ENCODE data around the gene SHROOM3. TPM values are rescaled to one million over a fixed set of nuclear protein-coding genes. Genes with fewer than 3 reads are reported as not detected.

SHROOM3 gene
- not detected in 2 replicates for total RNA-seq (2016; rRNA removed; fragmentation: Illumina TruSeq; extraction: Trizol)
- total RNA-seq (2016; cell fraction: cytosol; rRNA removed; fragmentation: Illumina TruSeq; extraction: Trizol; ENCODE audit: low read depth): not detected in 2 replicates
- total RNA-seq (2016; cell fraction: insoluble cytoplasmic fraction; rRNA removed; fragmentation: Illumina TruSeq; extraction: Trizol): not detected in 2 replicates
- total RNA-seq (2016; cell fraction: membrane; rRNA removed; fragmentation: Illumina TruSeq; extraction: Trizol): not detected in 2 replicates
- not detected in 2 replicates for total RNA-seq (2016; cell fraction: nucleus; rRNA removed; fragmentation: Illumina TruSeq; extraction: Trizol)
- 0.01 TPM in 1 of 2 replicates, not detected in the other for polyA plus RNA-seq (2011; rRNA removed)
- not detected in 2 replicates for polyA plus RNA-seq (2011; cell fraction: cytosol; rRNA removed)
- polyA plus RNA-seq (2011; cell fraction: nucleus; rRNA removed): not detected in 2 replicates
- polyA plus RNA-seq (2012): not detected in 2 replicates
- polyA plus RNA-seq (2016; cell fraction: cytosol; fragmentation: Illumina TruSeq; extraction: Trizol; ENCODE audit: low read depth): not detected in 2 replicates
- not detected in 2 replicates for polyA plus RNA-seq (2016; cell fraction: insoluble cytoplasmic fraction; fragmentation: Illumina TruSeq; extraction: Trizol; ENCODE audit: low read depth)
- polyA plus RNA-seq (2016; cell fraction: membrane; fragmentation: Illumina TruSeq; extraction: Trizol; ENCODE audit: low read depth): not detected in 2 replicates
- not detected in 2 replicates for polyA plus RNA-seq (2016; cell fraction: nucleus; fragmentation: Illumina TruSeq; extraction: Trizol; ENCODE audit: insufficient read depth, low read depth)
- 0.04 and 69.9 TPM in 2 replicates for polyA minus RNA-seq (2011; rRNA and poly(A)+ RNA removed; ENCODE audit: low replicate concordance)
- 0.26 TPM in 1 of 2 replicates, not detected in the other for polyA minus RNA-seq (2011; cell fraction: cytosol; rRNA and poly(A)+ RNA removed)
- under 0.01 and 0.50 TPM in 2 replicates for polyA minus RNA-seq (2011; cell fraction: nucleus; rRNA and poly(A)+ RNA removed)
- percentile 8 among the genes with signal in this experiment for Bru-seq, nascent RNA
- BruChase-seq, experiment 1, labeled RNA remaining after a 6-hour chase: percentile 11 among the genes with signal in this experiment
- BruChase-seq, experiment 2, labeled RNA remaining after a 2-hour chase: percentile 9 among the genes with signal in this experiment
- long read RNA-seq, experiment 1: 0 reads
- long read RNA-seq, experiment 2: 0 reads

DNA sequence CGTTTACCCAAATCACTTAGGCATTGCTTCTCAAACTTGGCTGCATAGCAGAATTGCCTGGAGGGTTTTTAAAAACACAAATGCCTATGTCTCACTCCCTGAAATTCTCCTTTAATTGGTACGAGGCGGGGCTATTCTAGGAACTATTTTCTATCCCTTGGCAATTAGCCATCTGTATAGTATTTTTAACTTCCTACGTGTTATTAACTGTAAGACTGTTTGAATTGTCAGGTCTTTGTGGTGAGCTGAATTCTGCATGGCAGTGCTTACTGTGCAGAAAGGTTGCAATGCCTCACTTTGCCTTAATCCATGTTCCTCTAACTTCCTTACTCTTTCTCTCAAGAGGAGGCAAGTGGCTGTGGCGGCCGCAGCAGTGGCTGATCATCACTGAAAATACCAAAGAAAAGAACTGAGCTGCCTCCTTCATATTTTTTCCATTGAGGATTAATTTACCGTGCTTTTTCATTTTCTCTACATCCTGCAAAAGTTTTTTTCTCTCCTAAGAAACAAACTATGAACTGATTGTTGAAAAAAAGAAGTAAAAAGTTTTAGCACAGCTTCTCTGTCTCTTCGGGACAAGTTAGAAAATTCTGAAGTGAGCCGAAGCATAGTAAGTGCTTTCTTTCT, at the start of gene SHROOM3:
TSS of gene SHROOM3 (plus strand) at position 329 of the 627 bp plus-strand sequence. CDS start 824 bp downstream, outside the sequence.
- ChIA-PET POLR2A (no interaction called here), CTCF (ENCODE audit: low intra/inter-chr PET ratio, low total read pairs) (no interaction called here)
- BruUV-seq (replicated peaks): no TSS peak
- intact Hi-C loops (cut with micrococcal nuclease; ENCODE audit: unreplicated experiment) (loop anchor here (5.0 kb wide), 1 partner anchor 607 kb away; no protein-coding TSS in a partner anchor), in situ Hi-C loops (cut with HindIII; ENCODE audit: extremely low pct_ligation_motif_present, low pct_unique_long_range_greater_than_20kb) (loop anchor here (5.0 kb wide), 2 partner anchors 72 to 322 kb away; no protein-coding TSS in a partner anchor)
- no peaks in the 10 kb centered on the region for H4K20me1 ChIP-seq (ENCODE audit: insufficient read depth, low read length)
- H3K9me3 ChIP-seq (ENCODE audit: low read length): no peaks in the 10 kb centered on the region
- no peaks in the 10 kb centered on the region for H3K79me2 ChIP-seq (ENCODE audit: insufficient read depth, low read length)
- FAIRE-seq (no peak), DNase-seq (ENCODE audit: low spot score) (no peak), ATAC-seq (no peak)
- H3K27me3 ChIP-seq (ENCODE audit: control insufficient read depth in 1 of 2, insufficient read depth in 2 of 2, low read length in 2 of 2): no peaks in the 10 kb centered on the region
- no peak within 1 kb of the TSS for H2AFZ ChIP-seq (ENCODE audit: low read length)
- TF ChIP-seq ZSCAN30 (CRISPR knock-in tag; IDR thresholded peaks at IDR 0.05): no peak
- no peaks in the 10 kb centered on the region for H3K36me3 ChIP-seq (replicated peaks in 1 of 2; ENCODE audit: control insufficient read depth in 1 of 2, insufficient read depth in 2 of 2, low read length in 2 of 2)
- 22% methylated on average over 9 of the region's 9 CpGs for WGBS (ENCODE audit: low lambda C conversion rate)
- no peak within 1 kb of the TSS for H3K9ac ChIP-seq (ENCODE audit: insufficient read depth, low read depth, low read length)
- H3K4me3 ChIP-seq (replicated peaks in 1 of 3; ENCODE audit: insufficient read depth in 1 of 3, low read depth in 2 of 3, low read length in 3 of 3): no peak within 1 kb of the TSS
- peaks cover 6% of the 10 kb centered on the region; the same call in 1 of the 2 replicates for H3K4me1 ChIP-seq (ENCODE audit: insufficient read depth, low read length)
- no peak within 1 kb of the TSS for H3K27ac ChIP-seq (ENCODE audit: extremely low read length, insufficient read depth, low read length)
- H3K4me2 ChIP-seq (ENCODE audit: low read depth, low read length): no peak within 1 kb of the TSS

DNA sequence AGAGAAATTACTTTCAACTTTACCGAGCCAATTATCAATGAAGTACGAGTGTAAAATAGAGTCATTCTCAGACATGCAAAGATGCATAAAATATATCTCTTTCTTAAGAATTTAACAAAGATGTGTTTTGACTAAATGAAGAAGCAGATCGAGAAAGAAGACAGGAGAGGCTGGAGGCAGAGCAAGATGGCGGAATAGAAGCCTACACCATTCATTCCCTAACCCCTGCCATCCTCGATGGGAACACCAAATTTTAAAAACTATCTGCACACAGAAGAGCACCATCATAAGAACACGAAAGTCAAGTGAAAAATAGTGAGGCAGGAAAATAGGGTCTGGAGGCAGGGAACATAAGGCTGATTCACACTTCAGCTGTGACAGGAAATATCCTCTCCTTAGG, 49.1 kb upstream of the SHROOM3 start:
- H3K4me1 ChIP-seq (ENCODE audit: insufficient read depth, low read length): peaks cover 20% of the 10 kb centered on the region
- POLR2A ChIA-PET: no interaction called here
- H3K36me3 ChIP-seq (replicated peaks in 1 of 2; ENCODE audit: control insufficient read depth in 1 of 2, insufficient read depth in 2 of 2, low read length in 2 of 2): no peaks in the 10 kb centered on the region
- no peak overlapping the region for H3K4me3 ChIP-seq (replicated peaks in 1 of 3; ENCODE audit: insufficient read depth in 1 of 3, low read depth in 2 of 3, low read length in 3 of 3)
- H3K79me2 ChIP-seq (ENCODE audit: insufficient read depth, low read length): no peaks in the 10 kb centered on the region
- H4K20me1 ChIP-seq (ENCODE audit: insufficient read depth, low read length): no peaks in the 10 kb centered on the region
- H3K27me3 ChIP-seq (ENCODE audit: control insufficient read depth in 1 of 2, insufficient read depth in 2 of 2, low read length in 2 of 2): no peaks in the 10 kb centered on the region
- FAIRE-seq: no peak
- intact Hi-C loops (cut with micrococcal nuclease; ENCODE audit: unreplicated experiment): no loop called here
- no peak for DNase-seq (ENCODE audit: low spot score)
- H3K9ac ChIP-seq (ENCODE audit: insufficient read depth, low read depth, low read length): no peak overlapping the region
- in situ Hi-C loops (cut with HindIII; ENCODE audit: extremely low pct_ligation_motif_present, low pct_unique_long_range_greater_than_20kb): no loop called here
- H2AFZ ChIP-seq (ENCODE audit: low read length): no peak overlapping the region
- no peaks in the 10 kb centered on the region; the same call in 1 of the 2 replicates for H3K9me3 ChIP-seq (ENCODE audit: low read length)
- no peak for ATAC-seq
- H3K27ac ChIP-seq (ENCODE audit: extremely low read length, insufficient read depth, low read length): no peak overlapping the region
- CTCF ChIA-PET (ENCODE audit: low intra/inter-chr PET ratio, low total read pairs): no interaction called here
- no TSS peak for BruUV-seq (replicated peaks)
- WGBS (ENCODE audit: low lambda C conversion rate): 85% methylated on average over 6 of the region's 6 CpGs
- no peak overlapping the region for H3K4me2 ChIP-seq (ENCODE audit: low read depth, low read length)
- TF ChIP-seq, protein P1, sequence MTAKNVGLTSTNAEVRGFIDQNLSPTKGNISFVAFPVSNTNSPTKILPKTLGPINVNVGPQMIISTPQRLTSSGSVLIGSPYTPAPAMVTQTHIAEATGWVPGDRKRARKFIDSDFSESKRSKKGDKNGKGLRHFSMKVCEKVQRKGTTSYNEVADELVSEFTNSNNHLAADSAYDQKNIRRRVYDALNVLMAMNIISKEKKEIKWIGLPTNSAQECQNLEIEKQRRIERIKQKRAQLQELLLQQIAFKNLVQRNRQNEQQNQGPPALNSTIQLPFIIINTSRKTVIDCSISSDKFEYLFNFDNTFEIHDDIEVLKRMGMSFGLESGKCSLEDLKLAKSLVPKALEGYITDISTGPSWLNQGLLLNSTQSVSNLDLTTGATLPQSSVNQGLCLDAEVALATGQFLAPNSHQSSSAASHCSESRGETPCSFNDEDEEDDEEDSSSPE (CRISPR knock-in tag; IDR thresholded peaks at IDR 0.05): no peak
- TF ChIP-seq TAF1 (CRISPR knock-in tag; IDR thresholded peaks at IDR 0.05) (no peak), TBX2 (CRISPR knock-in tag; IDR thresholded peaks at IDR 0.05; ENCODE audit: borderline replicate concordance) (no peak), TMF1 (CRISPR knock-in tag; IDR thresholded peaks at IDR 0.05; ENCODE audit: low read depth) (no peak), RFX3 (CRISPR knock-in tag; IDR thresholded peaks at IDR 0.05) (no peak), ZNF713 (CRISPR knock-in tag; IDR thresholded peaks at IDR 0.05) (no peak)
- TF ChIP-seq, protein P2, sequence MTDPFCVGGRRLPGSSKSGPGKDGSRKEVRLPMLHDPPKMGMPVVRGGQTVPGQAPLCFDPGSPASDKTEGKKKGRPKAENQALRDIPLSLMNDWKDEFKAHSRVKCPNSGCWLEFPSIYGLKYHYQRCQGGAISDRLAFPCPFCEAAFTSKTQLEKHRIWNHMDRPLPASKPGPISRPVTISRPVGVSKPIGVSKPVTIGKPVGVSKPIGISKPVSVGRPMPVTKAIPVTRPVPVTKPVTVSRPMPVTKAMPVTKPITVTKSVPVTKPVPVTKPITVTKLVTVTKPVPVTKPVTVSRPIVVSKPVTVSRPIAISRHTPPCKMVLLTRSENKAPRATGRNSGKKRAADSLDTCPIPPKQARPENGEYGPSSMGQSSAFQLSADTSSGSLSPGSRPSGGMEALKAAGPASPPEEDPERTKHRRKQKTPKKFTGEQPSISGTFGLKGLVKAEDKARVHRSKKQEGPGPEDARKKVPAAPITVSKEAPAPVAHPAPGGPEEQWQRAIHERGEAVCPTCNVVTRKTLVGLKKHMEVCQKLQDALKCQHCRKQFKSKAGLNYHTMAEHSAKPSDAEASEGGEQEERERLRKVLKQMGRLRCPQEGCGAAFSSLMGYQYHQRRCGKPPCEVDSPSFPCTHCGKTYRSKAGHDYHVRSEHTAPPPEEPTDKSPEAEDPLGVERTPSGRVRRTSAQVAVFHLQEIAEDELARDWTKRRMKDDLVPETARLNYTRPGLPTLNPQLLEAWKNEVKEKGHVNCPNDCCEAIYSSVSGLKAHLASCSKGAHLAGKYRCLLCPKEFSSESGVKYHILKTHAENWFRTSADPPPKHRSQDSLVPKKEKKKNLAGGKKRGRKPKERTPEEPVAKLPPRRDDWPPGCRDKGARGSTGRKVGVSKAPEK (CRISPR knock-in tag; IDR thresholded peaks at IDR 0.05; ENCODE audit: borderline replicate concordance): no peak
- TF ChIP-seq, protein P3, sequence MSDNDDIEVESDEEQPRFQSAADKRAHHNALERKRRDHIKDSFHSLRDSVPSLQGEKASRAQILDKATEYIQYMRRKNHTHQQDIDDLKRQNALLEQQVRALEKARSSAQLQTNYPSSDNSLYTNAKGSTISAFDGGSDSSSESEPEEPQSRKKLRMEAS (IDR thresholded peaks at IDR 0.05): no peak

Data from HepG2 (cell line).